SK-N-MC (cell line): ENCODE measurements around the gene PVALB.
"Not testable (repeated sequence)": the region's sequence is repeated elsewhere in the genome, so short reads cannot be mapped to it uniquely, and the experiment has no call there.

Source experiments
- DNase-seq: peaks from one replicate; pipeline ENCODE4 v3.0.0-alpha.2; 2011; ENCODE audit warnings: low read depth, low spot score
- H3K27ac ChIP-seq: fragments of 200-600 bp; sonication (generic); 2 replicates; pipeline ENCODE4 v1.5.1; 2016; ENCODE audit warnings: mixed run types
- H3K36me3 ChIP-seq: fragments of 200-600 bp; sonication (generic); 2 replicates; pipeline ENCODE4 v1.6.1; 2017; ENCODE audit warnings: antibody characterized with exemption, low read length, mixed read lengths; ENCODE audit not compliant: insufficient read depth
- H3K4me3 ChIP-seq: fragments of 200-600 bp; sonication (generic); 2 replicates; pipeline ENCODE4 v1.5.1; 2016
- H3K9ac ChIP-seq: fragments of 200-600 bp; sonication (generic); 2 replicates; pipeline ENCODE4 v1.8.0; 2017; ENCODE audit warnings: mixed run types, mixed read lengths; ENCODE audit not compliant: insufficient read length
- H3K9me3 ChIP-seq: fragments of 200-600 bp; sonication (generic); 2 replicates; pipeline ENCODE4 v1.6.1; 2017; ENCODE audit warnings: low read depth, mild to moderate bottlenecking, antibody characterized with exemption, low read length, moderate library complexity, mixed read lengths
- EZH2 ChIP-seq: fragments of 200-600 bp; sonication (generic); IDR thresholded peaks from one replicate; pipeline ENCODE4 v1.6.1; 2017; ENCODE audit warnings: antibody characterized with exemption
- FOXP2 ChIP-seq: optimal IDR thresholded peaks from 2 replicates; pipeline ENCODE3; 2011; ENCODE audit warnings: mild to moderate bottlenecking, moderate library complexity; ENCODE audit not compliant: insufficient read depth; ENCODE audit errors: extremely low read length, control extremely low read depth
- POLR2AphosphoS5 ChIP-seq: IDR thresholded peaks from 2 replicates; pipeline ENCODE4 v1.6.1; 2012; ENCODE audit warnings: mild to moderate bottlenecking, low read depth, low read length, borderline replicate concordance

The PVALB gene

GRCh38 chr22:36761553-36762240 is 55.1 kb downstream of the PVALB start:
- H3K9me3 ChIP-seq = no peaks in the 10 kb centered on the region
- H3K36me3 ChIP-seq = no peaks in the 10 kb centered on the region
- H3K4me3 ChIP-seq = no peak overlapping the region
- H3K27ac ChIP-seq = no peak overlapping the region
- no peak for DNase-seq
- no peak overlapping the region for H3K9ac ChIP-seq
- TF ChIP-seq POLR2AphosphoS5 (no peak), FOXP2 (no peak), EZH2 (no peak)

DNA sequence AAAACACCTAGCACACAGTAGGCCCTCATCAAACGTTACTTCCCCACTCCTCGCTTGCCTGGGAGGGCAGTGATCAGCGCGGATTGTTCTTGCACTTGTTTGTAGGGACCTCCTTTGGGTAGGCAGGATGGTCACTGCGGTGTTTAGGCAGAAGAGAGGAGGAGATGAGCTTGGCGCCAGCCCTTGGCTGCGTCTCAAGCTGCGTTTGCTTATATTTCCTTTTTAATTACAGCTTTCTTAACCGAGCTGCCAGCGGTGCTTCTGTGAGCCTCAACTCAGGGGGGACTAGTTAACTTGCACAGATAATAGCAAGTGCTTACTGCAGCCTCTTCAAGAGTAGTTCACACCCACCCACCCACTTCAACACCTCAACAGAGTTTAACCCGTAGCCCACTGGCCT is 56.0 kb downstream of the PVALB start:
- Histone ChIP-seq H3K36me3 (no peaks in the 10 kb centered on the region), H3K4me3 (no peak overlapping the region), H3K27ac (no peak overlapping the region), H3K9me3 (no peaks in the 10 kb centered on the region), H3K9ac (no peak overlapping the region)
- no peak for TF ChIP-seq POLR2AphosphoS5
- no peak for TF ChIP-seq FOXP2
- TF ChIP-seq EZH2 = no peak
- DNase-seq = no peak

GRCh38 chr22:36759481-36760159 is 57.2 kb downstream of the PVALB start:
- Histone ChIP-seq H3K9ac (no peak overlapping the region), H3K4me3 (no peak overlapping the region), H3K36me3 (no peaks in the 10 kb centered on the region), H3K9me3 (no peaks in the 10 kb centered on the region), H3K27ac (no peak overlapping the region)
- no peak for DNase-seq
- no peak for TF ChIP-seq FOXP2
- TF ChIP-seq EZH2 = no peak

DNA sequence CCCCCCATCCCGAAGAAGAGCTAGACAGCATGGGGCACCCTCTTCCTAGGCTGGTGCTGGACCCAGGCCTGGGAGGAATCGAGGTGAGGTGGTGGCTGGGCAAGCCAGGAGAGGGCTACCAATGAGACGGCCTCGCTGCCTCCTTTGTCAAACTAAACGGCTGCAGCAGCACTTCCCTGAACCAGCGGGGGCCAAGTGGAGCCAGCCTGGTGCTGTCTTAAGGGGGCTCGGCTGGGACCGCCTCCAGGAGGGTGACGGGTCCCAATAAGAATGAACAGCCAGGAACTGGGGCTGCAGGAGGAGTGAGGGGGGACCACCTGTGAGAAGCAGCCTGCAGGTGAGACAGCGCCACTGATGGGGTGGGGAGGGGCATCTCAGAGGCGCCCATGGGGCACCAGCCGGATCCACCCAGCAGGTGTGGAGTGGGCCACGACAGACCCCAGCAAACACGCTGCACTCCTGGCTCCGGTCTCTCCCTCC is 58.0 kb downstream of the PVALB start:
- Histone ChIP-seq H3K9me3 (no peaks in the 10 kb centered on the region), H3K36me3 (no peaks in the 10 kb centered on the region), H3K9ac (no peak overlapping the region), H3K4me3 (no peak overlapping the region), H3K27ac (no peak overlapping the region)
- TF ChIP-seq FOXP2 = no peak
- no peak for TF ChIP-seq POLR2AphosphoS5
- no peak for TF ChIP-seq EZH2
- no peak for DNase-seq

DNA sequence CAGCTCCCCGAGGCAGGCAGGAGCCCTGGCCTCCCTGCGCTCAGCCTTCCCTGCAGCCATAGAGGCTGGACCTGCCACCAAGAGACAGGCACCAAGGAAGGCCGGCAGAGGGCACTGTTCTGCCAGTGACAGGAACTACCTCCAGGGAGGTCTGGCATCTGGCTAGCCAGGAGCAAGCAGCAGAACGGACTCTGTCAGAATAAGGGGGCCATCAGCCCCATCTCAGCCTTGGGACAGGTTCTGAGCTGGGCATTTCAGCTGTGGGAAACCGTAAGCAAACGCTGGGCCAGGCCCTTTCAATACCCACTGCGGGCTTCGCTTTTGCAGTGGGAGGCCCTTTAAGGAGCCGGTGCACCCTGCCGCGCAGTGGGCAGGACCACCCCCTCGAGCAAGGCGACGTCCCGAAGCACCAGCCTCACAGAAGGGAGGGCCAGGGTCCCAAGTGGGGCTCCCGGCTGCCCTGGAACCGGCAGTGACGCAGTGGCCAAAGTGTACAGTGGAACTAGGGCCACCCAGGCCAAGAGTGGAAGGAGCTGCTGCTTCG is 59.1 kb downstream of the PVALB start:
- Histone ChIP-seq H3K9ac (no peak overlapping the region), H3K4me3 (no peak overlapping the region), H3K9me3 (no peaks in the 10 kb centered on the region), H3K27ac (no peak overlapping the region), H3K36me3 (no peaks in the 10 kb centered on the region)
- no peak for TF ChIP-seq FOXP2
- TF ChIP-seq EZH2 = no peak
- no peak for TF ChIP-seq POLR2AphosphoS5
- DNase-seq = no peak

DNA sequence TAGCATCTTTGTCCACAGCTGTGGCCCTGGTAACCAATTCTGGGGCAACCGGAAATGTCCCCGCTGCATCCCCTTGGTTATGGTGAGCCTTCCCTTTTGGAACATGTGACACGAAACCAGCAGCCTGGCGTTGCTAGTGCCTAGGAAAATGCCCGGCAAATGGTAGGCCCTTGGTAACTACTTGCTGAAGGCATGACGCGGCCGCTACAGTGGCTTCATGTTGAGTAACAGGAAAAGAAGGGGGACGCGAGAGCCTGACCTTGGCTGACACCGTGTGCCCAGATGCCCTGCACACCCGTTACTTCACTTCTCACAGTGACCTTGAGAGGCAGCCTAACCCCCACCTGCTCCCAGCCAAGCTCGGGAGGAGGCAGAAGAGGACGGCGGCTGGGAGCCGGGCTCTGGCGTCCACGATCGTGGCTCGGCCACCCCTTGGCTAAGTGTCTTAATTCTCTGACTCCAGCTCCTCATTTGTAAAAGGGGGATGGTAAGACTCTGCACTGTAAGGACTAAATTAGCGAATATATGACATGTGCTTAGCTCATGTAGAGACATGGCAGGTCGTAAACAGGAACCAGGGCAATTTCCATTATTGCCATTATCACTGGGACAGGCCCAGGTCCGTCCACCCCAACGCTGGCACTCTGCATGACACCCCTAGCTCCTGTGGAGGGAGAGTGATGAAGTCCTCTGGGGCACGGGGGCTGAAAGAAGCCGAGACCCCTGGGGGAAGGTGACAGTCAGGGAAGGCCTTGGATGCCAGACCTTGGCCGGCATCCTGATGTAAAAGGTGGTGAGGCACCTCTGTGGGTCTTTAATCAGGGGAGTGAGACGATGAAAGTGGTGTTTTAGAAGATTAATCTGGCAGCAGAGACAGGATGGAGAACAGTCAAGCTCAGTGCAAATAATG is 59.8 kb downstream of the PVALB start:
- Histone ChIP-seq H3K27ac (no peak overlapping the region), H3K4me3 (no peak overlapping the region), H3K36me3 (no peaks in the 10 kb centered on the region), H3K9me3 (no peaks in the 10 kb centered on the region), H3K9ac (no peak overlapping the region)
- TF ChIP-seq POLR2AphosphoS5 (no peak), FOXP2 (no peak), EZH2 (no peak)
- no peak for DNase-seq

- Histone ChIP-seq H3K9me3 (no peaks in the 10 kb centered on the region), H3K4me3 (no peak overlapping the region), H3K27ac (no peak overlapping the region), H3K36me3 (no peaks in the 10 kb centered on the region), H3K9ac (no peak overlapping the region)
- DNase-seq = no peak
- TF ChIP-seq EZH2 (no peak), FOXP2 (no peak), POLR2AphosphoS5 (no peak)
Measured at GRCh38 chr22:36756031-36756430, 60.8 kb downstream of the PVALB start.

GRCh38 chr22:36755316-36755715 is 61.5 kb downstream of the PVALB start:
- Histone ChIP-seq H3K9ac (no peak overlapping the region), H3K36me3 (no peaks in the 10 kb centered on the region), H3K27ac (no peak overlapping the region), H3K4me3 (no peak overlapping the region), H3K9me3 (no peaks in the 10 kb centered on the region)
- TF ChIP-seq EZH2 = no peak
- no peak for TF ChIP-seq FOXP2
- TF ChIP-seq POLR2AphosphoS5 = no peak
- DNase-seq = no peak

- H3K36me3 ChIP-seq, H3K4me3 ChIP-seq, H3K9me3 ChIP-seq, H3K27ac ChIP-seq, DNase-seq, H3K9ac ChIP-seq: not testable (repeated sequence)
Measured at GRCh38 chr22:36754881-36755280, 62.0 kb downstream of the PVALB start.
